ENCODE results near the gene MCM10. TPM values are rescaled to one million over a fixed set of nuclear protein-coding genes. Genes with fewer than 3 reads are reported as not detected.

The MCM10 gene
- total and polyA plus RNA-seq, 2 experiments from 2014 or later: 3.1 to 3.6 TPM

GRCh38 chr10:13189961-13190360 lies 28.6 kb downstream of the MCM10 start:
- no peaks in the 10 kb centered on the region for H3K79me2 ChIP-seq
- TF ChIP-seq EZH2 (IDR thresholded peaks at IDR 0.05; ENCODE audit: borderline replicate concordance): no peak
- no peak for TF ChIP-seq EZH2phosphoT487 (IDR thresholded peaks at IDR 0.05; ENCODE audit: low read depth, severe bottlenecking, unreplicated experiment)
- TF ChIP-seq, protein P1, sequence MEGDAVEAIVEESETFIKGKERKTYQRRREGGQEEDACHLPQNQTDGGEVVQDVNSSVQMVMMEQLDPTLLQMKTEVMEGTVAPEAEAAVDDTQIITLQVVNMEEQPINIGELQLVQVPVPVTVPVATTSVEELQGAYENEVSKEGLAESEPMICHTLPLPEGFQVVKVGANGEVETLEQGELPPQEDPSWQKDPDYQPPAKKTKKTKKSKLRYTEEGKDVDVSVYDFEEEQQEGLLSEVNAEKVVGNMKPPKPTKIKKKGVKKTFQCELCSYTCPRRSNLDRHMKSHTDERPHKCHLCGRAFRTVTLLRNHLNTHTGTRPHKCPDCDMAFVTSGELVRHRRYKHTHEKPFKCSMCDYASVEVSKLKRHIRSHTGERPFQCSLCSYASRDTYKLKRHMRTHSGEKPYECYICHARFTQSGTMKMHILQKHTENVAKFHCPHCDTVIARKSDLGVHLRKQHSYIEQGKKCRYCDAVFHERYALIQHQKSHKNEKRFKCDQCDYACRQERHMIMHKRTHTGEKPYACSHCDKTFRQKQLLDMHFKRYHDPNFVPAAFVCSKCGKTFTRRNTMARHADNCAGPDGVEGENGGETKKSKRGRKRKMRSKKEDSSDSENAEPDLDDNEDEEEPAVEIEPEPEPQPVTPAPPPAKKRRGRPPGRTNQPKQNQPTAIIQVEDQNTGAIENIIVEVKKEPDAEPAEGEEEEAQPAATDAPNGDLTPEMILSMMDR (IDR thresholded peaks at IDR 0.05; ENCODE audit: poor library complexity): no peak
- H3K9me2 ChIP-seq (replicated peaks; ENCODE audit: insufficient read depth): no peaks in the 10 kb centered on the region
- H4K20me1 ChIP-seq (ENCODE audit: insufficient read depth, poor library complexity, severe bottlenecking): no peaks in the 10 kb centered on the region
- H3K4me3 ChIP-seq: no peak overlapping the region
- H2AFZ ChIP-seq: no peak overlapping the region
- no peaks in the 10 kb centered on the region for H3K36me3 ChIP-seq (replicated peaks; ENCODE audit: insufficient read depth, low read depth)
- 96% methylated on average over 4 of the region's 4 CpGs for WGBS (ENCODE audit: low lambda C conversion rate, missing lambda C conversion rate)
- H3K27me3 ChIP-seq: no peaks in the 10 kb centered on the region
- H3K4me1 ChIP-seq (ENCODE audit: insufficient read depth): no peaks in the 10 kb centered on the region
- no peaks in the 10 kb centered on the region for H3K9me3 ChIP-seq (ENCODE audit: low read depth)
- H3K27ac ChIP-seq: no peak overlapping the region
- no peak for DNase-seq (ENCODE audit: low spot score)
- no peak overlapping the region for H3K4me2 ChIP-seq

DNA sequence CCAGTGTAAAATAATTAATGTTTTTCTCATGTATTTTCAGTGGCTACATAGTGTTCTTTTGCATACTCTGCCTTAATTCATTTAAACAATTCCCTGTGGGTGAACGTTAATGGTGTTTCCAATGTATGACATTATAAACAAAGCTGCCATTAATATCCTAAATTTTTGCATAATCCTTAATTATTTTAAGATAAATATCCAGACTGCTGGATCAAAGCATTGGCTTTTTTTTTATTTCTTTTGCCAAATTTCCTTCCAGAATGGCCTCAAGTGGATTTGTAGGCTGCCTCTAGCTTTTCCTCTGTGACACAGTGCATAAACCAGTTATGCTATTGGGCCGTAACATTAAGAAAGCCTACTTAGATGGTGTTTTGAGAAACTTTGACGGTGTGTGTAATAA lies 29.5 kb downstream of the MCM10 start:
- Histone ChIP-seq H3K4me1 (ENCODE audit: insufficient read depth) (no peaks in the 10 kb centered on the region), H3K4me3 (no peak overlapping the region), H2AFZ (no peak overlapping the region), H3K79me2 (no peaks in the 10 kb centered on the region), H3K9me2 (replicated peaks; ENCODE audit: insufficient read depth) (no peaks in the 10 kb centered on the region), H3K4me2 (no peak overlapping the region), H3K27ac (no peak overlapping the region), H4K20me1 (ENCODE audit: insufficient read depth, poor library complexity, severe bottlenecking) (no peaks in the 10 kb centered on the region), H3K27me3 (no peaks in the 10 kb centered on the region), H3K9me3 (ENCODE audit: low read depth) (no peaks in the 10 kb centered on the region), H3K36me3 (replicated peaks; ENCODE audit: insufficient read depth, low read depth) (no peaks in the 10 kb centered on the region)
- TF ChIP-seq, protein P1 (IDR thresholded peaks at IDR 0.05; ENCODE audit: poor library complexity): no peak
- no peak for TF ChIP-seq EZH2 (IDR thresholded peaks at IDR 0.05; ENCODE audit: borderline replicate concordance)
- TF ChIP-seq EZH2phosphoT487 (IDR thresholded peaks at IDR 0.05; ENCODE audit: low read depth, severe bottlenecking, unreplicated experiment): no peak
- no peak for DNase-seq (ENCODE audit: low spot score)
- WGBS (ENCODE audit: low lambda C conversion rate, missing lambda C conversion rate): 100% methylated on average over 3 of the region's 3 CpGs

DNA sequence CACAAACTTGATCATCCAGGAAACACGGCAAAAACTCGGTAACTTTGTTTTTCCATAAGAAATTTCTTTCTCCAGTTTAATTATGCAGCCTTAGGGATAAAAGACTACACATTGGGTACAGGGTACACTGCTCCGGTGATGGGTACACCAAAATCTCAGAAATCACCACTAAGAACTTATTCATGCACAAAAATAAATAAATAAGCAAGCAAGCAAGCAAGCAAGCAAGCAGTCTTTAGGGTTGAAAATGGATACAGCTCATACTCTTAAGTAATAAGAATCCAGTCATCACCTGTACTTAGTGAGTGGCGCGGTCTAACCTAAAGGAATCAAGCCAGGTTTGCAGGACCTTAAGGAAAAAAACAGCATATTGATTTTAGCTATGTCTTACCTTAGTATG lies 30.0 kb downstream of the MCM10 start:
- Histone ChIP-seq H3K9me2 (replicated peaks; ENCODE audit: insufficient read depth) (no peaks in the 10 kb centered on the region), H3K27ac (no peak overlapping the region), H3K4me1 (ENCODE audit: insufficient read depth) (no peaks in the 10 kb centered on the region), H3K27me3 (no peaks in the 10 kb centered on the region), H3K36me3 (replicated peaks; ENCODE audit: insufficient read depth, low read depth) (no peaks in the 10 kb centered on the region), H3K4me2 (no peak overlapping the region), H4K20me1 (ENCODE audit: insufficient read depth, poor library complexity, severe bottlenecking) (no peaks in the 10 kb centered on the region), H2AFZ (no peak overlapping the region), H3K9me3 (ENCODE audit: low read depth) (no peaks in the 10 kb centered on the region), H3K79me2 (no peaks in the 10 kb centered on the region), H3K4me3 (no peak overlapping the region)
- no peak for TF ChIP-seq EZH2 (IDR thresholded peaks at IDR 0.05; ENCODE audit: borderline replicate concordance)
- WGBS (ENCODE audit: low lambda C conversion rate, missing lambda C conversion rate): 97% methylated on average over 5 of the region's 5 CpGs
- DNase-seq (ENCODE audit: low spot score): no peak

DNA sequence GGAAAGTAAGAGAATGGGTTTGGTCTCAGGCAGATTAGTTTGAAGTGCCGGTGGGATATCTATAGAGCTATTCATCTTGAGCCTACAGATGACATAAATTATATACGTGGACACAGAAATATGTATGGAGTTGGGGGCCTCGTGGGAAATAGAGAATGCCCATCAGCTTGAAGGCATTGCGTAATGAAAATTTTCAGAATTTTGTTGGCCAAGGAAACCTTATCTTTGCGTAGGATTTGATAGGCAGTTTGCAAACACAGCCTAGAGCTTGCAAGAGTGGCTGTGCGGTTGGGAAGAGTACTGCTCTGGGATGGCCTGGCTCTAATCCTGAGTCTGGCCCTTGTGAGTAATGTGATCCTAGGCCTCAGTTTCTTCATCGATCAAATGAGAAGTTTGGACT lies 32.3 kb downstream of the MCM10 start:
- no peaks in the 10 kb centered on the region for H3K27me3 ChIP-seq
- no peak overlapping the region for H3K4me2 ChIP-seq
- no peak overlapping the region for H3K27ac ChIP-seq
- H4K20me1 ChIP-seq (ENCODE audit: insufficient read depth, poor library complexity, severe bottlenecking): no peaks in the 10 kb centered on the region
- H3K79me2 ChIP-seq: no peaks in the 10 kb centered on the region
- H3K4me3 ChIP-seq: no peak overlapping the region
- H3K4me1 ChIP-seq (ENCODE audit: insufficient read depth): no peaks in the 10 kb centered on the region
- no peak overlapping the region for H2AFZ ChIP-seq
- WGBS (ENCODE audit: low lambda C conversion rate, missing lambda C conversion rate): 90% methylated on average over 7 of the region's 7 CpGs
- no peaks in the 10 kb centered on the region for H3K9me3 ChIP-seq (ENCODE audit: low read depth)
- no peak for DNase-seq (ENCODE audit: low spot score)
- H3K9me2 ChIP-seq (replicated peaks; ENCODE audit: insufficient read depth): no peaks in the 10 kb centered on the region
- TF ChIP-seq, protein P1 (IDR thresholded peaks at IDR 0.05; ENCODE audit: poor library complexity): no peak
- TF ChIP-seq EZH2phosphoT487 (IDR thresholded peaks at IDR 0.05; ENCODE audit: low read depth, severe bottlenecking, unreplicated experiment) (no peak), EZH2 (IDR thresholded peaks at IDR 0.05; ENCODE audit: borderline replicate concordance) (no peak)
- H3K36me3 ChIP-seq (replicated peaks; ENCODE audit: insufficient read depth, low read depth): no peaks in the 10 kb centered on the region
